KBM-7 (cell line): ENCODE measurements around the gene ZBTB9.

Experiments
- DNase-seq: peaks from one replicate; pipeline ENCODE4 v3.0.0-alpha.2; 2015
- in situ Hi-C: fragments of 300-500 bp; cut with MboI; formaldehyde crosslinking; loops from 2 replicates; pipeline ENCODE4 v1.14.3; 2020; ENCODE audit warnings: low sequenced_read_pairs, low pct_unique_long_range_greater_than_20kb, mixed read lengths

Gene ZBTB9

DNA sequence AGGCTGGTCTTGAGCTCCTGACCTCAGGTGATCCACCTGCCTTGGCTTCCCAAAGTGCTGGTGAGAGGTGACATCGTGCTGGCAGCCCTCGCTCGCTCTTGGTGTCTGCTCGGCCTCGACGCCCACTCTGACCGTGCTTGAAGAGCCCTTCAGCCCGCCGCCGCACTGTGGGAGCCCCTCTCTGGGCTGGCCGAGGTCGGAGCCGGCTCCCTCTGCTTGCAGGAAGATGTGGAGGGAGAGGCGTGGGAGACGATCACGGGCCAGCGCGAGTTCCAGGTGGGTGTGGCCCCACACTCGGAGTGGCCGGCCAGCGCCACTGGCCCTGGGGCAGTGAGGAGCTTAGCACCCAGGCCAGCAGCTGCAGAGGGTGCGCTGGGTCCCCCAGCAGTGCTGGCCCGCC, 48.1 kb downstream of the ZBTB9 start:
- in situ Hi-C loops: no loop called here
- DNase-seq: no peak

DNA sequence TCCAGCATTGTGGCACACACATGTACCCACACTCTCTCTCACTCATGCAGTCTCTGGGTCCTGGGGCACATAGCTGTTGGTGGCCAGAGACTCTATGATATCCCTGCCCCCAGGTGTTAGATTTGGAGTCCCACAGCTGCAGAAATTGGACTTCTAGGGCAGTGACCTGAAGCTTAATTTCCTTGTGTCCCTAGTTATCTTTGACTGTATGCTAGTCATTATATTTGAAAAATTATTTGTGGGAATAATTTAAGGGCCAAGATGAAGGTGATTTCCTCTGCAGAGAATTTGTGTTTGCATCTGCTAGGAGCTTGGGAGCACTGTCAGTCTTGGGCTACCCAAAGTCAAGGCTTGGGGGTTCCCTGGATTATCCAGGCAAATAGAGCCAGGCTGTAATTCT, 50.1 kb downstream of the ZBTB9 start:
- DNase-seq: no peak
- in situ Hi-C loops: no loop called here

DNA sequence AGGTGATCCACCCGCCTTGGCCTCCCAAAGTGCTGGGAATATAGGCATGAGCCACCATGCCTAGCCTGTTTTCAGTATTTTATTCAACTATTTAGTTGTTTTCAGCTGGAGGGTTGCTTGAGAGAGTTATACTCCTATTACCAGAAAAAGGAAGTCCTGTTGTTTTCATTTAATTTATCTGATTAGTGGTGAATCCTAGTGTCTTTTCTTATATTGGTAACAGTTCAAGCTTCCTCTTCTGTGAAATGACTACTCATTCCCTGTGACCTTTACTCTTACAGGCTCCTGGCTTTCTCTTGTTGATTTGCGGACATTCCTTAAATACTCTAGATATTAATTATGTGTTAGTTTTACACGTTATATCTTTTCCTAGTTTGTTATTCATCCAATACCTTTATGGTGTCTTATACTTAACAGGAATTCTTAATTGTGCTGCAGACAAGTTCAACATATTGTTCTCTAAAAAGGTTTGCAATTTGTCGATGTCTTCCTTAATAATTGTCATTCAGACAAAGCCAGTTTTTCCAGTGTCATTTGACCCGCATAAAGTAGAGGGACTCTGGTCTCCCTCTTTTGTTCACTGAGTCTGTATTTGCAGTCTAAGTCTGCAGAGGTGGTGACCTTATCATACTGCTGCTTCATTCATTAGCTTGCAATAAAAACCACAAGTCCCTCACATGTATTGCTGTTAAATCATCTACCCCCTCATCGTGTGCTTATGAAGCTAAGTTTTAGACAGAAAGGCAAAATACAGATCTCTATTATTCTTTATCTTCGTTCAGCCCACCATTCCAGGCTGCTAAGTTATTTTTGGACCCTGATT, 51.4 kb downstream of the ZBTB9 start:
- in situ Hi-C loops: no loop called here
- no peak for DNase-seq
